KOPT-K1 (cell line): ENCODE measurements around the gene EDN1.

Source experiments
- H3K27ac ChIP-seq: fragments of 200-600 bp; sonication (generic); 2 replicates; pipeline ENCODE4 v1.5.1; 2016; ENCODE audit warnings: antibody characterized with exemption, mild to moderate bottlenecking, low read depth, low read length; ENCODE audit not compliant: poor library complexity, severe bottlenecking
- H3K36me3 ChIP-seq: fragments of 200-600 bp; sonication (generic); 2 replicates; pipeline ENCODE4 v1.5.1; 2017; ENCODE audit warnings: antibody characterized with exemption, mild to moderate bottlenecking, low read length, moderate library complexity; ENCODE audit not compliant: insufficient read depth
- H3K9me3 ChIP-seq: fragments of 200-600 bp; sonication (generic); 2 replicates; pipeline ENCODE4 v1.5.1; 2017; ENCODE audit warnings: antibody characterized with exemption, low read length, mild to moderate bottlenecking; ENCODE audit not compliant: insufficient read depth, poor library complexity, severe bottlenecking

EDN1 gene

GRCh38 chr6:12336121-12336971, 46.2 kb downstream of the EDN1 start:
- H3K27ac ChIP-seq: no peak overlapping the region
- no peaks in the 10 kb centered on the region for H3K9me3 ChIP-seq
- H3K36me3 ChIP-seq: no peaks in the 10 kb centered on the region

GRCh38 chr6:12339022-12339421, 48.9 kb downstream of the EDN1 start:
- Histone ChIP-seq H3K9me3 (no peaks in the 10 kb centered on the region), H3K36me3 (no peaks in the 10 kb centered on the region), H3K27ac (no peak overlapping the region)

GRCh38 chr6:12339808-12340487, 49.8 kb downstream of the EDN1 start:
- H3K36me3 ChIP-seq: no peaks in the 10 kb centered on the region
- no peaks in the 10 kb centered on the region for H3K9me3 ChIP-seq
- no peak overlapping the region for H3K27ac ChIP-seq

GRCh38 chr6:12340488-12340818, 50.3 kb downstream of the EDN1 start:
- no peaks in the 10 kb centered on the region for H3K9me3 ChIP-seq
- H3K27ac ChIP-seq: no peak overlapping the region
- no peaks in the 10 kb centered on the region for H3K36me3 ChIP-seq

GRCh38 chr6:12342664-12343063, 52.5 kb downstream of the EDN1 start:
- no peaks in the 10 kb centered on the region for H3K36me3 ChIP-seq
- no peaks in the 10 kb centered on the region for H3K9me3 ChIP-seq
- H3K27ac ChIP-seq: no peak overlapping the region

GRCh38 chr6:12343122-12343439, 52.9 kb downstream of the EDN1 start:
- H3K27ac ChIP-seq: no peak overlapping the region
- H3K9me3 ChIP-seq: no peaks in the 10 kb centered on the region
- no peaks in the 10 kb centered on the region for H3K36me3 ChIP-seq

GRCh38 chr6:12343440-12344162, 53.4 kb downstream of the EDN1 start:
- no peaks in the 10 kb centered on the region for H3K9me3 ChIP-seq
- no peak overlapping the region for H3K27ac ChIP-seq
- H3K36me3 ChIP-seq: no peaks in the 10 kb centered on the region

- no peaks in the 10 kb centered on the region for H3K36me3 ChIP-seq
- no peaks in the 10 kb centered on the region for H3K9me3 ChIP-seq
- no peak overlapping the region for H3K27ac ChIP-seq
Observed at GRCh38 chr6:12344296-12344695, 54.1 kb downstream of the EDN1 start.

- Histone ChIP-seq H3K9me3 (no peaks in the 10 kb centered on the region), H3K36me3 (no peaks in the 10 kb centered on the region), H3K27ac (no peak overlapping the region)
Observed at GRCh38 chr6:12344961-12345693, 55.0 kb downstream of the EDN1 start.

GRCh38 chr6:12345694-12346058, 55.5 kb downstream of the EDN1 start:
- H3K9me3 ChIP-seq: no peaks in the 10 kb centered on the region
- H3K36me3 ChIP-seq: no peaks in the 10 kb centered on the region
- no peak overlapping the region for H3K27ac ChIP-seq
